ENCODE data around the gene TMA16. TPM values are rescaled to one million over a fixed set of nuclear protein-coding genes. Genes with fewer than 3 reads are reported as not detected.

TMA16 gene
- total RNA-seq, 1 donor from 2014 or later = 54.1 TPM

DNA sequence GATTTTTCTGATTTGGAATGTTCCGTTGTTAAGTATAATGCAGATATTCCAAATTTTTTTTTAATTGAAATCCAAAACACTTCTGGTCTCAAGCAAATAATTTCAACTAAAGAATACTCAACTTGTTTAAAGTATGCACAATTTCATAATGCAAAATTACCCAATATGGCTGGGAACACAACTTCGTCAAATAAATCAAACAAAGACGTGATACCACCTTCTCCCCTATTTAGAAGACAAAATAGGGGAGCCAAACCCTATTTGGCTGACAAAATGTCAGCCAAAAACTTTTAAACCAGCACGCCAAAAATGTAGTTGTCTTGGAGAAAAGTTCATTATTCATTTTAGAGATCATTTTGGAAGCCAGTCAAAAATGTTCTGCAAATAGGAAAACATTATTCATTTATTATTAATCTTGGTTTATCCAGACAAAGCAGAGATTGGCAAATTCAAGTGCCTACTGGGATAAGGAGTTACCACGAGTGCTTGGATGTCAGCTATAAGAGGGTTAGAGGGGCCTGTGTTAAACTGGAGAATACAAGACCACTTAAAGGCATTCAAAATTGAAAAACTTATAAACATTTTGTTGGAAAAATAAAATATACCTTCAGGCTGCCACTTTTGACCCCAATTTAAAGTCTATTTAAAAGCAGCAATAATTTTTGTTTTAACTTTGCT, 17.6 kb upstream of the TMA16 start:
- ATAC-seq (ENCODE audit: low read depth) = no peak
- ChIA-PET CTCF (interaction anchor here (0.8 kb wide), 1 partner anchor 71 kb away, joined by 3 read pairs; no protein-coding TSS in a partner anchor), POLR2A (no interaction called here)
- no peaks in the 10 kb centered on the region for H3K9me3 Mint-ChIP-seq
- no peaks in the 10 kb centered on the region for H3K4me1 Mint-ChIP-seq
- no peak for DNase-seq
- TF ChIP-seq, protein P1, sequence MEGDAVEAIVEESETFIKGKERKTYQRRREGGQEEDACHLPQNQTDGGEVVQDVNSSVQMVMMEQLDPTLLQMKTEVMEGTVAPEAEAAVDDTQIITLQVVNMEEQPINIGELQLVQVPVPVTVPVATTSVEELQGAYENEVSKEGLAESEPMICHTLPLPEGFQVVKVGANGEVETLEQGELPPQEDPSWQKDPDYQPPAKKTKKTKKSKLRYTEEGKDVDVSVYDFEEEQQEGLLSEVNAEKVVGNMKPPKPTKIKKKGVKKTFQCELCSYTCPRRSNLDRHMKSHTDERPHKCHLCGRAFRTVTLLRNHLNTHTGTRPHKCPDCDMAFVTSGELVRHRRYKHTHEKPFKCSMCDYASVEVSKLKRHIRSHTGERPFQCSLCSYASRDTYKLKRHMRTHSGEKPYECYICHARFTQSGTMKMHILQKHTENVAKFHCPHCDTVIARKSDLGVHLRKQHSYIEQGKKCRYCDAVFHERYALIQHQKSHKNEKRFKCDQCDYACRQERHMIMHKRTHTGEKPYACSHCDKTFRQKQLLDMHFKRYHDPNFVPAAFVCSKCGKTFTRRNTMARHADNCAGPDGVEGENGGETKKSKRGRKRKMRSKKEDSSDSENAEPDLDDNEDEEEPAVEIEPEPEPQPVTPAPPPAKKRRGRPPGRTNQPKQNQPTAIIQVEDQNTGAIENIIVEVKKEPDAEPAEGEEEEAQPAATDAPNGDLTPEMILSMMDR (IDR thresholded peaks at IDR 0.05) = no peak
- H3K4me3 Mint-ChIP-seq = no peak overlapping the region
- no peaks in the 10 kb centered on the region for H3K27me3 Mint-ChIP-seq
- intact Hi-C loops (cut with micrococcal nuclease) = no loop called here
- no peaks in the 10 kb centered on the region for H3K36me3 Mint-ChIP-seq (ENCODE audit: low read depth)
- no peak overlapping the region for H3K27ac Mint-ChIP-seq

DNA sequence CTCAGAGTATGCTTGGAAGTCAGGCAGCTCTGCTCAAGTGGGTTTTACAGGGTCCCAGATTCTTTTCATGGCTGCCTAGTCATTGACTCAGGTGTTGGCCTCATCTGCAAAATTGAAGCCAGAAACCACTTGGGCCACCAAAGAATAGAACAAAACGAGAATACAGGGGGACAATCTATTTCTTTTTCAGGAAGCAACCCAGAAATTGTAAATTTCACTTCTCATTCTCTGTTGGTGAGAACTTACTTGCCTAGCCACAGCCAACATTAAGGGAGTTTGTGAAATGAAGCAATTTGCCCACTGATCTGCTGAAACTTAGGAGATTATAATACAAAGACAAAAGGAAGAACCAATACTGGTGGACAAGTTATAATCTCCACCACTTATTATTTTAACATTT, 12.3 kb upstream of the TMA16 start:
- Mint-ChIP-seq H3K27ac (no peak overlapping the region), H3K4me3 (peak overlapping the region; percentile 44), H3K9me3 (no peaks in the 10 kb centered on the region), H3K36me3 (ENCODE audit: low read depth) (no peaks in the 10 kb centered on the region), H3K27me3 (no peaks in the 10 kb centered on the region), H3K4me1 (no peaks in the 10 kb centered on the region)
- ChIA-PET POLR2A (interaction anchor here (0.7 to 1.8 kb wide), 2 partner anchors 12 to 71 kb away, joined by 7 to 8 read pairs; partner anchors contain the start of gene TMA16), CTCF (interaction anchor here (1.3 to 2.1 kb wide), 2 partner anchors 68 to 198 kb away, joined by 3 to 8 read pairs; no protein-coding TSS in a partner anchor)
- DNase-seq (no peak), ATAC-seq (ENCODE audit: low read depth) (peak; percentile 48)
- intact Hi-C loops (cut with micrococcal nuclease) = loop anchor here (5.0 kb wide), 1 partner anchor 435 kb away; no protein-coding TSS in a partner anchor
- TF ChIP-seq, protein P1 (IDR thresholded peaks at IDR 0.05) = no peak

DNA sequence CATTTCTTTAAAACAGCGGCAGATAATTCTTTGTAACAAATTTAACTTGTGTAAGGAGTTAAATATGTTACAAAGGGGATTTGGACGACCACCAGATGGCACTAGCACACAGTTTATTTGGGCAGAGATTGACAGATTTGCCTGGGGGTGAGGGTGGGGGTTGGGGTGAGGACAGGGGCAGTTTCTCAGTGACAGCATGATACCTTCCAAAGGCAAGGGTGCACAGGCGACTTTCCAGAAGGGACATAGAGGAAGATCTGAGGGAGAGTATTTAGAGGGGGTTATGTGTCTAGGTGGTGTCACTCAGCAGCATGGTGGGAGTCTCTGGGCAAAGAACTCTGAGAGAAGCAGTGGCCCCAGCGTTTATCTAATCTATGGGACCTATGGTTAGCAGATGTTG, 9.6 kb upstream of the TMA16 start:
- Mint-ChIP-seq H3K9me3 (no peaks in the 10 kb centered on the region), H3K27me3 (no peaks in the 10 kb centered on the region), H3K4me1 (no peaks in the 10 kb centered on the region), H3K36me3 (ENCODE audit: low read depth) (no peaks in the 10 kb centered on the region), H3K27ac (no peak overlapping the region), H3K4me3 (no peak overlapping the region)
- TF ChIP-seq, protein P1 (IDR thresholded peaks at IDR 0.05) = no peak
- intact Hi-C loops (cut with micrococcal nuclease) = loop anchor here (1.0 to 5.0 kb wide), 9 partner anchors 8 to 1264 kb away; no protein-coding TSS in a partner anchor
- CTCF ChIA-PET = interaction anchor here (0.8 to 5.1 kb wide), 16 partner anchors 9 to 1246 kb away, joined by 3 to 107 read pairs (median 6); partner anchors contain the start of gene TMA16
- ATAC-seq (ENCODE audit: low read depth) (peak; percentile 80), DNase-seq (no peak)
- POLR2A ChIA-PET = interaction anchor here (0.7 to 2.1 kb wide), 4 partner anchors 10 to 507 kb away, joined by 3 to 9 read pairs (median 5); partner anchors contain the start of gene TMA16

DNA sequence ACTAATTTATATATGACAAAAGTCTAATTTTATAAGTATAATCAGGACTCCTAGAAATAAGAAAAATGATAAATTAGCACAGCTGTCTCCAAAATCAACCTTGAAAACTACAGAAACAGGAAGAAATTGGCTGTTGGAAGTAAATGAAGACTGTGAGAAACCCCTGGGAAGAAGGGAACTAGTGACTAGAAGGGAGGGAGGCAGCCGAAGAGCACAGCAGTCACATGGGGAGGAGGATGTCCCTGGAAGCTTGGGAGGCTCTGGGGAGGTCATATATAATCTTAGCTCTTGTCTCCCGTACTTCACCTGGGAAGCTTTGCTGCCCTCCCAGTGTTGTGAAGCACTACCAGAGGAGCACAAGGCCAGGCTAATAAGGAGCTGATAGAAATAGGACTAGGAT, 8.9 kb upstream of the TMA16 start:
- Mint-ChIP-seq H3K36me3 (ENCODE audit: low read depth) (no peaks in the 10 kb centered on the region), H3K4me1 (no peaks in the 10 kb centered on the region), H3K27ac (no peak overlapping the region), H3K27me3 (no peaks in the 10 kb centered on the region), H3K4me3 (no peak overlapping the region), H3K9me3 (no peaks in the 10 kb centered on the region)
- intact Hi-C loops (cut with micrococcal nuclease) = loop anchor here (1.0 to 2.0 kb wide), 5 partner anchors 8 to 1263 kb away; no protein-coding TSS in a partner anchor
- ChIA-PET CTCF (interaction anchor here (0.8 to 5.1 kb wide), 13 partner anchors 8 to 1245 kb away, joined by 3 to 107 read pairs (median 6); partner anchors contain the start of gene TMA16), POLR2A (interaction anchor here (0.7 to 1.1 kb wide), 3 partner anchors 9 to 506 kb away, joined by 4 read pairs; partner anchors contain the start of gene TMA16)
- ATAC-seq (ENCODE audit: low read depth) (no peak), DNase-seq (no peak)
- TF ChIP-seq, protein P1 (IDR thresholded peaks at IDR 0.05) = no peak

DNA sequence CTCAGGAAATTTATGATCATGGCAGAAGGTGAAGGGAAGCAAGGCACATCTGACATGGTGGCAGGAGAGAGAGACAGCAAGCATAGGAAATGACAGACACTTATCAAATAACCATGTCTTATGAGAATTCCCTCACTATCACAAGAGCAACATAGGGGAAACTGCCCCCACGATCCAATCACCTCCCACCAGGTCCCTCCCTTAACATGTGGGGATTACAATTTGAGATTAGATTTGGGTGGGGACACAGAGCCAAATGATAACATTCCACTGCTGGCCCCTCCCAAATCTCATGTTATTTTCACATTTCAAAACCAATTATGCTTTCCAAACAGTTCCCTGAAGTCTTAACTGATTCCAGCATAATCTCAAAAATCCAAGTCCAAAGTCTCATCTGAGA, 8.2 kb upstream of the TMA16 start:
- intact Hi-C loops (cut with micrococcal nuclease) = no loop called here

More for the DNA sequence above, 8.2 kb upstream of the TMA16 start:
- no peaks in the 10 kb centered on the region for H3K9me3 Mint-ChIP-seq
- no peak overlapping the region for H3K4me3 Mint-ChIP-seq
- H3K27me3 Mint-ChIP-seq = no peaks in the 10 kb centered on the region
- TF ChIP-seq, protein P1 (IDR thresholded peaks at IDR 0.05) = no peak
- DNase-seq = no peak
- no peaks in the 10 kb centered on the region for H3K4me1 Mint-ChIP-seq
- POLR2A ChIA-PET = interaction anchor here (1.1 kb wide), 1 partner anchor 64 kb away, joined by 4 read pairs; no protein-coding TSS in a partner anchor
- no peak for ATAC-seq (ENCODE audit: low read depth)
- no peaks in the 10 kb centered on the region for H3K36me3 Mint-ChIP-seq (ENCODE audit: low read depth)
- no peak overlapping the region for H3K27ac Mint-ChIP-seq
- CTCF ChIA-PET = interaction anchor here (1.0 to 5.1 kb wide), 10 partner anchors 10 to 1245 kb away, joined by 3 to 107 read pairs (median 7); no protein-coding TSS in a partner anchor

Measured in activated B cell treated with CpG ODN at 0.5 μM for 24 hours (primary cell).